HepG2 (cell line): ENCODE results near the gene GRIA3. TPM values are rescaled to one million over a fixed set of nuclear protein-coding genes. Genes with fewer than 3 reads are reported as not detected.

ENCODE experiments used
- ATAC-seq: fragments of 200-7000 bp; cut with Tn5 transposase; 3 replicates; pipeline ENCODE4 v1.9.1; 2020; ENCODE audit warnings: mild to moderate bottlenecking, moderate library complexity
- BruUV-seq: library from RNA; stranded (reverse); fragments of 400-500 nt; replicated peaks from 2 replicates; lab custom pipeline; 2021; lab: Mats Ljungman, UMichigan
- CTCF ChIA-PET: fragments of 300-600 bp; formaldehyde crosslinking; extraction: SDS; loops from one replicate; lab custom pipeline; 2021; ENCODE audit warnings: low total read pairs, inconsistent platforms, low intra/inter-chr PET ratio; lab: Yijun Ruan, JAX
- POLR2A ChIA-PET: fragments of 350-600 bp; sonication (Branson Sonifier 250); formaldehyde crosslinking; loops from one replicate; lab custom pipeline; 2020; ENCODE audit warnings: antibody characterized with exemption, inconsistent platforms; lab: Yijun Ruan, JAX
- DNase-seq: peaks from one replicate; pipeline ENCODE4 v3.0.0-alpha.2; 2015; ENCODE audit warnings: low spot score
- FAIRE-seq: peaks from 3 replicates; lab custom pipeline; 2011; peaks lifted over from hg19 to GRCh38; lab: Jason Lieb, UNC
- H2AFZ ChIP-seq: one replicate; pipeline ENCODE4 v1.6.1; 2011; ENCODE audit warnings: low read length, inconsistent platforms
- H3K27ac ChIP-seq: fragments of 300-600 bp; 3 replicates; pipeline ENCODE4 v1.8.0; 2011; ENCODE audit warnings: mixed run types, mild to moderate bottlenecking, mixed read lengths, low read length, inconsistent platforms; ENCODE audit not compliant: insufficient read depth; ENCODE audit errors: extremely low read length
- H3K27me3 ChIP-seq, 2 experiments: fragments of 200-600 bp in 1 of 2; 2 replicates in 1 of 2; 3 replicates in 1 of 2; pipeline versions ENCODE4 v1.6.0 to v1.8.0; 2011; ENCODE audit warnings: low read length in 2 of 2, mild to moderate bottlenecking in 2 of 2, moderate library complexity in 2 of 2, inconsistent platforms in 1 of 2; ENCODE audit not compliant: insufficient read depth in 2 of 2, control insufficient read depth in 1 of 2
- H3K36me3 ChIP-seq, 2 experiments: fragments of 200-600 bp in 1 of 2; replicated peaks in 1 of 2; 2 replicates in 1 of 2; 3 replicates in 1 of 2; pipeline versions ENCODE4 v1.5.1 to v1.8.0; 2011; ENCODE audit warnings: low read length in 2 of 2, inconsistent platforms in 1 of 2; ENCODE audit not compliant: insufficient read depth in 2 of 2, control insufficient read depth in 1 of 2
- H3K4me1 ChIP-seq: 2 replicates; pipeline ENCODE4 v1.5.1; 2012; ENCODE audit warnings: low read length, inconsistent platforms; ENCODE audit not compliant: insufficient read depth
- H3K4me2 ChIP-seq: 2 replicates; pipeline ENCODE4 v1.6.0; 2011; ENCODE audit warnings: low read depth, low read length, inconsistent platforms
- H3K4me3 ChIP-seq, 3 experiments: fragments of 200-600 bp in 1 of 3; sonication (generic), shearing (Covaris generic) in 1 of 3; replicated peaks in 1 of 3; 2 replicates each; pipeline ENCODE4 v1.5.1; 2011 to 2016; ENCODE audit warnings: low read length in 3 of 3, inconsistent platforms in 2 of 3, low read depth in 2 of 3, mild to moderate bottlenecking in 2 of 3, control low read depth in 1 of 3, mixed read lengths in 1 of 3; ENCODE audit not compliant: insufficient read depth in 1 of 3
- H3K79me2 ChIP-seq: one replicate; pipeline ENCODE4 v1.6.1; 2011; ENCODE audit warnings: low read length, inconsistent platforms; ENCODE audit not compliant: insufficient read depth
- H3K9ac ChIP-seq: 2 replicates; pipeline ENCODE4 v1.6.0; 2011; ENCODE audit warnings: mild to moderate bottlenecking, low read depth, low read length, inconsistent platforms; ENCODE audit not compliant: insufficient read depth
- H3K9me3 ChIP-seq: 2 replicates; pipeline ENCODE4 v1.5.1; 2012; ENCODE audit warnings: mild to moderate bottlenecking, low read length
- H4K20me1 ChIP-seq: 2 replicates; pipeline ENCODE4 v1.6.0; 2011; ENCODE audit warnings: inconsistent platforms, mild to moderate bottlenecking, low read length, moderate library complexity; ENCODE audit not compliant: insufficient read depth
- CHD4 ChIP-seq: fragments of 200-600 bp; sonication (generic); IDR thresholded peaks from 2 replicates; pipeline ENCODE4 v1.7.0; 2017; ENCODE audit warnings: mild to moderate bottlenecking, low read length, borderline replicate concordance
- FOXK2 ChIP-seq: fragments of 450-650 bp; IDR thresholded peaks from 2 replicates; pipeline ENCODE4 v1.6.1; 2016
- HNRNPH1 ChIP-seq: fragments of 200-400 bp; formaldehyde crosslinking; optimal IDR thresholded peaks from 2 replicates; pipeline ENCODE3; 2017; ENCODE audit warnings: mild to moderate bottlenecking, low read depth, low read length
- HNRNPL ChIP-seq: fragments of 200-400 bp; formaldehyde crosslinking; IDR thresholded peaks from 2 replicates; pipeline ENCODE4 v1.6.1; 2017; ENCODE audit warnings: mild to moderate bottlenecking, low read depth, low read length
- MIER2 ChIP-seq: IDR thresholded peaks from 2 replicates; pipeline ENCODE4 v1.6.1; 2016; ENCODE audit warnings: missing biosample characterization, missing genetic modification reagents
- MLLT10 ChIP-seq: sonication (generic); formaldehyde crosslinking; IDR thresholded peaks from 2 replicates; pipeline ENCODE4 v1.4.0; 2020; ENCODE audit warnings: missing genetic modification reagents
- NAIF1 ChIP-seq: sonication (generic); formaldehyde crosslinking; IDR thresholded peaks from 2 replicates; pipeline ENCODE4 v1.5.0; 2020; ENCODE audit warnings: mild to moderate bottlenecking, missing genetic modification reagents, borderline replicate concordance
- NR2F2 ChIP-seq: IDR thresholded peaks from 2 replicates; pipeline ENCODE4 v1.6.1; 2012; ENCODE audit warnings: low read depth, inconsistent platforms, borderline replicate concordance
- RAD21 ChIP-seq: fragments of 450-650 bp; formaldehyde crosslinking; IDR thresholded peaks from 2 replicates; pipeline ENCODE4 v1.5.0; 2020; ENCODE audit warnings: mild to moderate bottlenecking
- RFX3 ChIP-seq: IDR thresholded peaks from 2 replicates; pipeline ENCODE4 v1.6.1; 2016; ENCODE audit warnings: missing biosample characterization, missing genetic modification reagents
- ZMYM2 ChIP-seq: sonication (generic); formaldehyde crosslinking; IDR thresholded peaks from 2 replicates; pipeline ENCODE4 v1.8.0; 2022; ENCODE audit warnings: mild to moderate bottlenecking, missing genetic modification reagents
- ZSCAN22 ChIP-seq: sonication (generic); formaldehyde crosslinking; IDR thresholded peaks from 2 replicates; pipeline ENCODE4 v1.4.0; 2020; ENCODE audit warnings: mild to moderate bottlenecking, missing genetic modification reagents
- WGBS: methylation state at CpG from one replicate; pipeline ENCODE4 v1.1.6; 2017; ENCODE audit warnings: low lambda C conversion rate; 5-methylcytosine and 5-hydroxymethylcytosine counted together
- in situ Hi-C: cut with HindIII; loops from 2 replicates; pipeline ENCODE4 v1.10.0; 2017; ENCODE audit warnings: low pct_unique_long_range_greater_than_20kb; ENCODE audit not compliant: extremely low pct_ligation_motif_present
- intact Hi-C: fragments of 100-400 bp; cut with micrococcal nuclease; formaldehyde crosslinking; loops from one replicate; pipeline ENCODE4 v1.10.0; 2022; ENCODE audit not compliant: unreplicated experiment
- polyA plus RNA-seq, 8 experiments: library from polyadenylated mRNA; depleted of rRNA in 3 of 8; stranded (reverse) in 7 of 8; unstranded in 1 of 8; fragments of >200 nt; fragmentation: Illumina TruSeq in 4 of 8; extraction: Trizol in 4 of 8; gene quantifications; 2 replicates each; pipeline versions ENCODE4 v1.2.1 to v1.2.3, GENCODE V29; 2011 to 2016; ENCODE audit warnings: low read depth in 4 of 8, missing spikeins in 1 of 8, mixed read lengths in 1 of 8; ENCODE audit not compliant: insufficient read depth in 1 of 8
- total RNA-seq, 5 experiments: library from RNA; depleted of rRNA; stranded (reverse); fragments of >200 nt; fragmentation: Illumina TruSeq; extraction: Trizol; gene quantifications; 2 replicates each; pipeline ENCODE4 v1.2.3, GENCODE V29; 2016; ENCODE audit warnings: low read depth in 1 of 5
- TF ChIP-seq, protein P1 (sequence below): sonication (generic); formaldehyde crosslinking; IDR thresholded peaks from 2 replicates; pipeline ENCODE4 v1.4.0; 2020; ENCODE audit warnings: mild to moderate bottlenecking, missing genetic modification reagents
- TF ChIP-seq, protein P2 (sequence below): sonication (generic); formaldehyde crosslinking; IDR thresholded peaks from 2 replicates; pipeline ENCODE4 v1.5.0; 2020; ENCODE audit warnings: mild to moderate bottlenecking, missing genetic modification reagents, borderline replicate concordance
- TF ChIP-seq, protein P3 (sequence below): sonication (generic); formaldehyde crosslinking; IDR thresholded peaks from 2 replicates; pipeline ENCODE4 v1.8.0; 2022; ENCODE audit warnings: missing genetic modification reagents, low read depth, mild to moderate bottlenecking, borderline replicate concordance

GRIA3 gene
- total and polyA plus RNA-seq, 2 of the 13 experiments (the other 11 are each of a cell fraction or from before 2014, with no cell fraction given), result not detected

DNA sequence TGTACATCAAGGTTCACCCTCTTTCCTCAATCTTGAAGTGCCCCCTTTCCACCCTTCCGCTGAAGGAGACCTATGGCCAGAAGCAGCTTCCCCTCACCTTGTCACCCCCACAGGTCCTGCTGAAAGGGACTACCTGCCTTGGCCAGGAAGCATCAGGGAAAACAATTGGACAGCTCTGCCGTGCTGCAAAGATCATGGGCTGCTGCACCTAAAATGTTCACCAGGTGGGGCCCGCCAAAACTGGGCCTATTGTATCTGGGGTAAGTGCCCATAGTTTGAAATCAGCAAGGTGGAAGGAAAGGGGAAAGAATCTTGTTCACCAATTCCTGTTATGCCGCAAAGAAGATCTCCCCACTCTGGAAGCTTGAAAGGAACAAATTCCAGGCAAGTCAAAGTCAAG is 18.4 kb downstream of the GRIA3 start:
- no peak for TF ChIP-seq CHD4
- TF ChIP-seq, protein P1, sequence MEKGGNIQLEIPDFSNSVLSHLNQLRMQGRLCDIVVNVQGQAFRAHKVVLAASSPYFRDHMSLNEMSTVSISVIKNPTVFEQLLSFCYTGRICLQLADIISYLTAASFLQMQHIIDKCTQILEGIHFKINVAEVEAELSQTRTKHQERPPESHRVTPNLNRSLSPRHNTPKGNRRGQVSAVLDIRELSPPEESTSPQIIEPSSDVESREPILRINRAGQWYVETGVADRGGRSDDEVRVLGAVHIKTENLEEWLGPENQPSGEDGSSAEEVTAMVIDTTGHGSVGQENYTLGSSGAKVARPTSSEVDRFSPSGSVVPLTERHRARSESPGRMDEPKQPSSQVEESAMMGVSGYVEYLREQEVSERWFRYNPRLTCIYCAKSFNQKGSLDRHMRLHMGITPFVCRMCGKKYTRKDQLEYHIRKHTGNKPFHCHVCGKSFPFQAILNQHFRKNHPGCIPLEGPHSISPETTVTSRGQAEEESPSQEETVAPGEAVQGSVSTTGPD (CRISPR knock-in tag), result no peak
- no peak for TF ChIP-seq RFX3 (CRISPR knock-in tag)
- no peak for TF ChIP-seq MIER2 (CRISPR knock-in tag)
- no peak for TF ChIP-seq NR2F2
- TF ChIP-seq, protein P2, sequence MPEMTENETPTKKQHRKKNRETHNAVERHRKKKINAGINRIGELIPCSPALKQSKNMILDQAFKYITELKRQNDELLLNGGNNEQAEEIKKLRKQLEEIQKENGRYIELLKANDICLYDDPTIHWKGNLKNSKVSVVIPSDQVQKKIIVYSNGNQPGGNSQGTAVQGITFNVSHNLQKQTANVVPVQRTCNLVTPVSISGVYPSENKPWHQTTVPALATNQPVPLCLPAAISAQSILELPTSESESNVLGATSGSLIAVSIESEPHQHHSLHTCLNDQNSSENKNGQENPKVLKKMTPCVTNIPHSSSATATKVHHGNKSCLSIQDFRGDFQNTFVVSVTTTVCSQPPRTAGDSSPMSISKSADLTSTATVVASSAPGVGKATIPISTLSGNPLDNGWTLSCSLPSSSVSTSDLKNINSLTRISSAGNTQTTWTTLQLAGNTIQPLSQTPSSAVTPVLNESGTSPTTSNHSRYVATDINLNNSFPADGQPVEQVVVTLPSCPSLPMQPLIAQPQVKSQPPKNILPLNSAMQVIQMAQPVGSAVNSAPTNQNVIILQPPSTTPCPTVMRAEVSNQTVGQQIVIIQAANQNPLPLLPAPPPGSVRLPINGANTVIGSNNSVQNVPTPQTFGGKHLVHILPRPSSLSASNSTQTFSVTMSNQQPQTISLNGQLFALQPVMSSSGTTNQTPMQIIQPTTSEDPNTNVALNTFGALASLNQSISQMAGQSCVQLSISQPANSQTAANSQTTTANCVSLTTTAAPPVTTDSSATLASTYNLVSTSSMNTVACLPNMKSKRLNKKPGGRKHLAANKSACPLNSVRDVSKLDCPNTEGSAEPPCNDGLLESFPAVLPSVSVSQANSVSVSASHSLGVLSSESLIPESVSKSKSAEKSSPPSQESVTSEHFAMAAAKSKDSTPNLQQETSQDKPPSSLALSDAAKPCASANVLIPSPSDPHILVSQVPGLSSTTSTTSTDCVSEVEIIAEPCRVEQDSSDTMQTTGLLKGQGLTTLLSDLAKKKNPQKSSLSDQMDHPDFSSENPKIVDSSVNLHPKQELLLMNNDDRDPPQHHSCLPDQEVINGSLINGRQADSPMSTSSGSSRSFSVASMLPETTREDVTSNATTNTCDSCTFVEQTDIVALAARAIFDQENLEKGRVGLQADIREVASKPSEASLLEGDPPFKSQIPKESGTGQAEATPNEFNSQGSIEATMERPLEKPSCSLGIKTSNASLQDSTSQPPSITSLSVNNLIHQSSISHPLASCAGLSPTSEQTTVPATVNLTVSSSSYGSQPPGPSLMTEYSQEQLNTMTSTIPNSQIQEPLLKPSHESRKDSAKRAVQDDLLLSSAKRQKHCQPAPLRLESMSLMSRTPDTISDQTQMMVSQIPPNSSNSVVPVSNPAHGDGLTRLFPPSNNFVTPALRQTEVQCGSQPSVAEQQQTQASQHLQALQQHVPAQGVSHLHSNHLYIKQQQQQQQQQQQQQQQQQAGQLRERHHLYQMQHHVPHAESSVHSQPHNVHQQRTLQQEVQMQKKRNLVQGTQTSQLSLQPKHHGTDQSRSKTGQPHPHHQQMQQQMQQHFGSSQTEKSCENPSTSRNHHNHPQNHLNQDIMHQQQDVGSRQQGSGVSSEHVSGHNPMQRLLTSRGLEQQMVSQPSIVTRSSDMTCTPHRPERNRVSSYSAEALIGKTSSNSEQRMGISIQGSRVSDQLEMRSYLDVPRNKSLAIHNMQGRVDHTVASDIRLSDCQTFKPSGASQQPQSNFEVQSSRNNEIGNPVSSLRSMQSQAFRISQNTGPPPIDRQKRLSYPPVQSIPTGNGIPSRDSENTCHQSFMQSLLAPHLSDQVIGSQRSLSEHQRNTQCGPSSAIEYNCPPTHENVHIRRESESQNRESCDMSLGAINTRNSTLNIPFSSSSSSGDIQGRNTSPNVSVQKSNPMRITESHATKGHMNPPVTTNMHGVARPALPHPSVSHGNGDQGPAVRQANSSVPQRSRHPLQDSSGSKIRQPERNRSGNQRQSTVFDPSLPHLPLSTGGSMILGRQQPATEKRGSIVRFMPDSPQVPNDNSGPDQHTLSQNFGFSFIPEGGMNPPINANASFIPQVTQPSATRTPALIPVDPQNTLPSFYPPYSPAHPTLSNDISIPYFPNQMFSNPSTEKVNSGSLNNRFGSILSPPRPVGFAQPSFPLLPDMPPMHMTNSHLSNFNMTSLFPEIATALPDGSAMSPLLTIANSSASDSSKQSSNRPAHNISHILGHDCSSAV (CRISPR knock-in tag), result no peak
- no peak for TF ChIP-seq NAIF1 (CRISPR knock-in tag)
- no peak for TF ChIP-seq ZSCAN22
- no peak for TF ChIP-seq RAD21 (CRISPR knock-in tag)
- no peak for TF ChIP-seq HNRNPL
- TF ChIP-seq HNRNPH1, result no peak
- TF ChIP-seq MLLT10 (CRISPR knock-in tag), result no peak
- TF ChIP-seq, protein P3, sequence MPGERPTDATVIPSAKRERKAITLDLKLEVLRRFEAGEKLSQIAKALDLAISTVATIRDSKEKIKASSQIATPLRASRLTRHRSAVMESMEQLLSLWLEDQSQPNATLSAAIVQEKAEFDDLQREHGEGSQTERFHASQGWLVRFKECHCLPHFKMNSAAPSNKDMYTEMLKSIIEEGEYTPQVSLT (CRISPR knock-in tag), result no peak
- TF ChIP-seq FOXK2, result no peak
- TF ChIP-seq ZMYM2 (CRISPR knock-in tag), result no peak

More for the DNA sequence above, 18.4 kb downstream of the GRIA3 start:
- H4K20me1 ChIP-seq, result no peaks in the 10 kb centered on the region
- ChIA-PET POLR2A (no interaction called here), CTCF (no interaction called here)
- no peak overlapping the region for H3K4me3 ChIP-seq
- no peaks in the 10 kb centered on the region for H3K79me2 ChIP-seq
- H3K9me3 ChIP-seq, result no peaks in the 10 kb centered on the region
- no peak overlapping the region for H3K27ac ChIP-seq
- ATAC-seq, result no peak
- no peaks in the 10 kb centered on the region for H3K27me3 ChIP-seq
- no peak overlapping the region for H3K9ac ChIP-seq
- no peak overlapping the region for H3K4me2 ChIP-seq
- in situ Hi-C loops, result no loop called here
- no peaks in the 10 kb centered on the region for H3K4me1 ChIP-seq
- BruUV-seq, result no TSS peak
- no peak for DNase-seq
- no peak for FAIRE-seq
- no peaks in the 10 kb centered on the region for H3K36me3 ChIP-seq
- intact Hi-C loops, result no loop called here
- H2AFZ ChIP-seq, result no peak overlapping the region
- whole genome bisulfite sequencing, result 19% methylated on average over 4 of the region's 4 CpGs
